B cell (primary cell): Measurements from ENCODE around the gene MTMR10. TPM values are rescaled to one million over a fixed set of nuclear protein-coding genes. Genes with fewer than 3 reads are reported as not detected.

Experiments used
- ATAC-seq: fragments of 200-7000 bp; cut with Tn5 transposase; one replicate; pipeline ENCODE4 v1.10.0; 2021; ENCODE audit warnings: low read depth, mild to moderate bottlenecking, moderate number of reproducible peaks, moderate library complexity
- CTCF ChIA-PET: fragments of 350-600 bp; sonication (Branson Sonifier 250); formaldehyde crosslinking; loops from one replicate; lab custom pipeline; 2021; ENCODE audit warnings: antibody characterized with exemption, inconsistent platforms; lab: Charles Lee
- POLR2A ChIA-PET: fragments of 350-600 bp; sonication (Branson Sonifier 250); formaldehyde crosslinking; loops from one replicate; lab custom pipeline; 2021; ENCODE audit warnings: antibody characterized with exemption; lab: Charles Lee
- DNase-seq: peaks from one replicate; pipeline ENCODE4 v3.0.0; 2013
- H2AFZ ChIP-seq: 2 replicates; pipeline ENCODE4 v1.6.1; 2012; ENCODE audit warnings: mild to moderate bottlenecking, low read depth, low read length; ENCODE audit not compliant: insufficient read depth, poor library complexity, severe bottlenecking
- H3K27ac ChIP-seq, 2 donors: 1 replicate in 1 of 2; 2 replicates in 1 of 2; pipeline ENCODE4 v1.5.1; 2012 to 2013; ENCODE audit warnings: low read length in 2 of 2, mild to moderate bottlenecking in 2 of 2, moderate library complexity in 1 of 2
- H3K27me3 ChIP-seq, 4 experiments: fragments of 200-600 bp in 1 of 4; sonication (generic) in 1 of 4; replicated peaks in 1 of 4; 1 replicate in 2 of 4; 2 replicates in 2 of 4; pipeline versions ENCODE4 v1.6.1 to v1.7.0; 2013 to 2016; ENCODE audit warnings: low read length in 3 of 4, mild to moderate bottlenecking in 2 of 4, mixed read lengths in 1 of 4, moderate library complexity in 1 of 4; ENCODE audit not compliant: insufficient read depth in 4 of 4, control insufficient read depth in 3 of 4; ENCODE audit errors: control extremely low read depth in 1 of 4
- H3K36me3 ChIP-seq, 2 experiments: replicated peaks in 1 of 2; 1 replicate in 1 of 2; 2 replicates in 1 of 2; pipeline versions ENCODE4 v1.6.1 to v1.7.1; 2013; ENCODE audit warnings: low read length in 1 of 2; ENCODE audit not compliant: insufficient read depth in 2 of 2, control insufficient read depth in 1 of 2; ENCODE audit errors: control extremely low read depth in 1 of 2, extremely low read depth in 1 of 2
- H3K4me1 ChIP-seq, 2 donors: fragments of 200-600 bp in 1 of 2; sonication (generic) in 1 of 2; 1 replicate in 1 of 2; 2 replicates in 1 of 2; pipeline versions ENCODE4 v1.5.1 to v1.6.1; 2013 to 2017; ENCODE audit warnings: low read length in 2 of 2; ENCODE audit not compliant: control insufficient read depth in 2 of 2, insufficient read depth in 2 of 2
- H3K4me2 ChIP-seq: replicated peaks from 2 replicates; pipeline ENCODE3; 2012; ENCODE audit warnings: mild to moderate bottlenecking, low read depth, low read length; ENCODE audit not compliant: poor library complexity, severe bottlenecking
- H3K4me3 ChIP-seq, 5 experiments: fragments of 200-600 bp in 1 of 5; sonication (generic) in 1 of 5; 1 replicate in 3 of 5; 2 replicates in 2 of 5; pipeline versions ENCODE4 v1.5.1 to v1.7.0; 2011 to 2016; ENCODE audit warnings: low read length in 4 of 5, mild to moderate bottlenecking in 4 of 5, low read depth in 2 of 5, control low read depth in 1 of 5, moderate library complexity in 1 of 5; ENCODE audit not compliant: insufficient read depth in 1 of 5; ENCODE audit errors: control extremely low read depth in 1 of 5, extremely low read depth in 1 of 5
- H3K79me2 ChIP-seq: fragments of 200-600 bp; sonication (generic); one replicate; pipeline ENCODE4 v1.6.0; 2016; ENCODE audit warnings: low read length; ENCODE audit not compliant: control insufficient read depth, insufficient read depth
- H3K9ac ChIP-seq: fragments of 200-600 bp; sonication (generic); 2 replicates; pipeline ENCODE4 v1.6.1; 2017; ENCODE audit warnings: mild to moderate bottlenecking, low read length, moderate library complexity
- H3K9me3 ChIP-seq, 3 donors: one replicate each; pipeline versions ENCODE4 v1.6.1 to v1.7.1; 2013; ENCODE audit warnings: low read length in 2 of 3; ENCODE audit not compliant: control insufficient read depth in 2 of 3, insufficient read depth in 1 of 3; ENCODE audit errors: control extremely low read depth in 1 of 3
- H4K20me1 ChIP-seq: 2 replicates; pipeline ENCODE4 v1.6.0; 2012; ENCODE audit warnings: mild to moderate bottlenecking, low read length; ENCODE audit not compliant: insufficient read depth, control insufficient read depth, poor library complexity, severe bottlenecking
- H3K27ac Mint-ChIP-seq: one replicate; pipeline ENCODE4 v1.8.0; 2021; ENCODE audit warnings: mixed read lengths
- H3K27me3 Mint-ChIP-seq: one replicate; pipeline ENCODE4 v1.8.0; 2021; ENCODE audit warnings: mixed read lengths
- H3K4me1 Mint-ChIP-seq: one replicate; pipeline ENCODE4 v1.8.0; 2021; ENCODE audit warnings: mixed read lengths
- H3K4me3 Mint-ChIP-seq: one replicate; pipeline ENCODE4 v1.8.0; 2021; ENCODE audit warnings: mixed read lengths
- H3K9me3 Mint-ChIP-seq: one replicate; pipeline ENCODE4 v1.8.0; 2022; ENCODE audit warnings: mixed read lengths; ENCODE audit not compliant: insufficient read depth
- CTCF ChIP-seq: fragments of 200-600 bp; IDR thresholded peaks from one replicate; pipeline ENCODE4 v1.8.0; 2022; ENCODE audit warnings: antibody characterized with exemption, mild to moderate bottlenecking
- EZH2 ChIP-seq: IDR thresholded peaks from 2 replicates; pipeline ENCODE4 v1.6.1; 2012; ENCODE audit warnings: borderline replicate concordance, low read depth, mild to moderate bottlenecking, moderate library complexity, low read length; ENCODE audit not compliant: insufficient read depth, poor library complexity, severe bottlenecking
- WGBS: methylation state at CpG from one replicate; pipeline ENCODE4 v1.1.5; 2013; ENCODE audit warnings: missing lambda C conversion rate; ENCODE audit not compliant: insufficient coverage; 5-methylcytosine and 5-hydroxymethylcytosine counted together
- intact Hi-C: fragments of 100-400 bp; cut with micrococcal nuclease; formaldehyde crosslinking; loops from one replicate; pipeline ENCODE4 v1.10.0; 2022
- polyA plus RNA-seq: library from polyadenylated mRNA; depleted of rRNA; stranded (reverse); fragments of >200 nt; gene quantifications from 2 replicates; pipeline ENCODE4 v1.2.3, GENCODE V29; 2012
- total RNA-seq, 2 donors: library from RNA; stranded (reverse); fragments of 120-200 nt in 1 of 2; gene quantifications; 1 replicate in 1 of 2; 2 replicates in 1 of 2; pipeline versions ENCODE4 v1.2.3 to v1.2.4, GENCODE V29; 2013 to 2022

The MTMR10 gene
- total and polyA plus RNA-seq, 2 donors (not counting 1 experiment from before 2014, with no cell fraction given): 27.9 to 50.2 TPM

- H3K9ac ChIP-seq: no peak overlapping the region
- no peak overlapping the region for H3K4me2 ChIP-seq
- DNase-seq (no peak), ATAC-seq (no peak)
- Mint-ChIP-seq H3K4me3 (no peak overlapping the region), H3K27me3 (no peaks in the 10 kb centered on the region), H3K27ac (no peak overlapping the region), H3K4me1 (peaks cover 31% of the 10 kb centered on the region), H3K9me3 (no peaks in the 10 kb centered on the region)
- H3K4me3 ChIP-seq: no peak overlapping the region
- no peaks in the 10 kb centered on the region for H3K36me3 ChIP-seq
- H3K27ac ChIP-seq: no peak overlapping the region
- WGBS: 100% methylated on average over 5 of the region's 10 CpGs
- intact Hi-C loops: no loop called here
- peaks cover 12 to 13% of the 10 kb centered on the region in 2 donors for H3K4me1 ChIP-seq
- no peaks in the 10 kb centered on the region for H3K27me3 ChIP-seq
- H2AFZ ChIP-seq: no peak overlapping the region
- no peak for TF ChIP-seq CTCF
- no peak for TF ChIP-seq EZH2
- no peaks in the 10 kb centered on the region for H3K79me2 ChIP-seq
- no peaks in the 10 kb centered on the region for H3K9me3 ChIP-seq
- ChIA-PET POLR2A (no interaction called here), CTCF (no interaction called here)
- H4K20me1 ChIP-seq: no peaks in the 10 kb centered on the region
Observed at GRCh38 chr15:31037731-31038477, 46.5 kb upstream of the MTMR10 start.

- Histone ChIP-seq H3K79me2 (no peaks in the 10 kb centered on the region), H2AFZ (no peak overlapping the region), H3K4me2 (no peak overlapping the region), H3K9me3 (no peaks in the 10 kb centered on the region), H3K27me3 (no peaks in the 10 kb centered on the region), H3K4me1 (peaks cover 13 to 14% of the 10 kb centered on the region in 2 donors), H3K4me3 (no peak overlapping the region), H3K36me3 (no peaks in the 10 kb centered on the region), H3K9ac (no peak overlapping the region), H3K27ac (no peak overlapping the region), H4K20me1 (no peaks in the 10 kb centered on the region)
- WGBS: 97% methylated on average over 9 of the region's 9 CpGs
- Mint-ChIP-seq H3K4me3 (no peak overlapping the region), H3K9me3 (no peaks in the 10 kb centered on the region), H3K4me1 (peaks cover 34% of the 10 kb centered on the region), H3K27me3 (no peaks in the 10 kb centered on the region), H3K27ac (no peak overlapping the region)
- no peak for TF ChIP-seq EZH2
- no peak for TF ChIP-seq CTCF
- intact Hi-C loops: no loop called here
- DNase-seq (no peak), ATAC-seq (no peak)
- CTCF ChIA-PET: no interaction called here
- POLR2A ChIA-PET: no interaction called here
Observed at GRCh38 chr15:31036783-31037182, 45.4 kb upstream of the MTMR10 start.
